CD14-positive monocyte (primary cell): Measurements from ENCODE around the gene CATSPER1. TPM values are rescaled to one million over a fixed set of nuclear protein-coding genes. Genes with fewer than 3 reads are reported as not detected.

ENCODE experiments used
- DNase-seq, 3 donors: peaks; one replicate each; pipeline ENCODE4 v3.0.0-alpha.2; 2011 to 2022
- H2AFZ ChIP-seq: 2 replicates; pipeline ENCODE4 v1.6.0; 2012; ENCODE audit warnings: mild to moderate bottlenecking, low read depth, low read length, inconsistent platforms; ENCODE audit not compliant: insufficient read depth, poor library complexity, severe bottlenecking
- H3K27ac ChIP-seq, 2 donors: 1 replicate in 1 of 2; 2 replicates in 1 of 2; pipeline ENCODE4 v1.5.1; 2012 to 2013; ENCODE audit warnings: low read length in 2 of 2, control low read depth in 1 of 2, inconsistent platforms in 1 of 2, low read depth in 1 of 2, mild to moderate bottlenecking in 1 of 2
- H3K27me3 ChIP-seq, 2 donors: one replicate each; pipeline versions ENCODE4 v1.6.0 to v1.6.1; 2011 to 2013; ENCODE audit warnings: low read length in 2 of 2; ENCODE audit not compliant: control insufficient read depth in 2 of 2, insufficient read depth in 2 of 2
- H3K36me3 ChIP-seq, 2 donors: replicated peaks in 1 of 2; 1 replicate in 1 of 2; 2 replicates in 1 of 2; pipeline versions ENCODE4 v1.5.1 to v1.6.1; 2012 to 2013; ENCODE audit warnings: low read length in 2 of 2, control low read depth in 1 of 2, inconsistent platforms in 1 of 2, mild to moderate bottlenecking in 1 of 2; ENCODE audit not compliant: insufficient read depth in 2 of 2, control insufficient read depth in 1 of 2
- H3K4me1 ChIP-seq, 2 donors: 1 replicate in 1 of 2; 2 replicates in 1 of 2; pipeline versions ENCODE4 v1.5.1 to v1.6.1; 2012 to 2013; ENCODE audit warnings: low read length in 2 of 2, control low read depth in 1 of 2, inconsistent platforms in 1 of 2, mild to moderate bottlenecking in 1 of 2, moderate library complexity in 1 of 2; ENCODE audit not compliant: insufficient read depth in 2 of 2, control insufficient read depth in 1 of 2
- H3K4me2 ChIP-seq: replicated peaks from 2 replicates; pipeline ENCODE3; 2012; ENCODE audit warnings: low read length, moderate library complexity, mild to moderate bottlenecking; ENCODE audit not compliant: poor library complexity, severe bottlenecking; ENCODE audit errors: extremely low read depth
- H3K4me3 ChIP-seq, 3 experiments: fragments of 200-600 bp in 1 of 3; sonication (generic) in 1 of 3; replicated peaks in 1 of 3; 1 replicate in 2 of 3; 2 replicates in 1 of 3; pipeline ENCODE4 v1.5.1; 2011 to 2013; ENCODE audit warnings: low read length in 3 of 3, mild to moderate bottlenecking in 3 of 3, control low read depth in 2 of 3, low read depth in 2 of 3, inconsistent platforms in 1 of 3, moderate library complexity in 1 of 3
- H3K79me2 ChIP-seq: 2 replicates; pipeline ENCODE4 v1.6.0; 2012; ENCODE audit warnings: mild to moderate bottlenecking, control low read depth, inconsistent platforms, low read length, moderate library complexity; ENCODE audit not compliant: insufficient read depth
- H3K9ac ChIP-seq: 2 replicates; pipeline ENCODE4 v1.6.0; 2017; ENCODE audit warnings: low read length, mild to moderate bottlenecking; ENCODE audit not compliant: insufficient read depth, poor library complexity, severe bottlenecking
- H3K9me3 ChIP-seq, 2 donors: replicated peaks in 1 of 2; 1 replicate in 1 of 2; 2 replicates in 1 of 2; pipeline versions ENCODE4 v1.5.1 to v1.6.1; 2012 to 2013; ENCODE audit warnings: low read length in 2 of 2, control low read depth in 1 of 2; ENCODE audit not compliant: control insufficient read depth in 1 of 2, insufficient read depth in 1 of 2
- H4K20me1 ChIP-seq: 2 replicates; pipeline ENCODE4 v1.6.0; 2012; ENCODE audit warnings: mild to moderate bottlenecking, low read length, control low read depth, moderate library complexity; ENCODE audit not compliant: insufficient read depth
- H3K27ac Mint-ChIP-seq, 7 donors: one replicate each; pipeline ENCODE4 v1.8.0; 2020; ENCODE audit warnings: mild to moderate bottlenecking in 7 of 7, mixed read lengths in 7 of 7, moderate library complexity in 6 of 7, inconsistent platforms in 2 of 7
- H3K27me3 Mint-ChIP-seq, 3 donors: one replicate each; pipeline ENCODE4 v1.8.0; 2021 to 2022; ENCODE audit warnings: low read depth in 3 of 3, mild to moderate bottlenecking in 3 of 3, mixed read lengths in 3 of 3, moderate library complexity in 3 of 3, inconsistent platforms in 1 of 3
- H3K36me3 Mint-ChIP-seq, 2 donors: one replicate each; pipeline ENCODE4 v1.8.0; 2020; ENCODE audit warnings: mixed read lengths in 2 of 2, inconsistent platforms in 1 of 2, mild to moderate bottlenecking in 1 of 2
- H3K4me1 Mint-ChIP-seq: one replicate; pipeline ENCODE4 v1.8.0; 2020; ENCODE audit warnings: mild to moderate bottlenecking, mixed read lengths
- H3K4me3 Mint-ChIP-seq, 2 donors: one replicate each; pipeline ENCODE4 v1.8.0; 2020; ENCODE audit warnings: mild to moderate bottlenecking in 2 of 2, mixed read lengths in 2 of 2, moderate library complexity in 1 of 2
- H3K9me3 Mint-ChIP-seq, 7 donors: one replicate each; pipeline ENCODE4 v1.8.0; 2020 to 2022; ENCODE audit warnings: mixed read lengths in 7 of 7, mild to moderate bottlenecking in 6 of 7, moderate library complexity in 6 of 7, inconsistent platforms in 2 of 7
- WGBS: methylation state at CpG from one replicate; pipeline ENCODE4 v1.1.5; 2013; ENCODE audit warnings: missing lambda C conversion rate; ENCODE audit not compliant: insufficient coverage; 5-methylcytosine and 5-hydroxymethylcytosine counted together
- intact Hi-C, 2 donors: fragments of 100-400 bp; cut with micrococcal nuclease; formaldehyde crosslinking; loops; one replicate each; pipeline versions ENCODE4 v1.15.0 to v1.15.1; 2023
- polyA plus RNA-seq, 3 donors: library from polyadenylated mRNA; depleted of rRNA in 1 of 3; unstranded in 2 of 3; stranded (reverse) in 1 of 3; fragments of 300-500 nt in 2 of 3; fragments of >200 nt in 1 of 3; fragmentation: Illumina TruSeq in 2 of 3; gene quantifications; 1 replicate in 2 of 3; 2 replicates in 1 of 3; pipeline ENCODE4 v1.2.3, GENCODE V29; 2012 to 2021
- TF ChIP-seq, protein P1 (sequence below): fragments of 200-600 bp; IDR thresholded peaks from one replicate; pipeline ENCODE4 v1.8.0; 2022; ENCODE audit warnings: antibody characterized with exemption, mild to moderate bottlenecking

Gene CATSPER1
- polyA plus RNA-seq, 3 donors = 15.4 to 24.1 (median 22.0) TPM

DNA sequence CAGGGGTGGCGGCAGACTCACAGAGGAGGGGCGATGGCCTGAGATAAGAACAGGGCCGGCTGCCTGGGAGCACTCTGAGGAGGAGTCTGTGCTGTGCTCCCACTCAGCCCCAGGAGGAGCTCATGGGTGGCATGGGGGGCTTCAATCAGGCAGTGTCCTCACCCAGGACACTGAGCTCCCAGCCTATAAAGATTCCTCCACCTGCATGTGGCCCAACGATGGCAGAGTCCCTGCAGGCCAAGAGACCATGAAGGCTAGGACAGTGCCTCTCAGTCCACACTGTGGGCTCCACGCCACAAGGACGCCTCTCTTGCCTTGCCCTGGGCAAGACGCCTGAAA is 12.5 kb downstream of the CATSPER1 start:
- WGBS = 96% methylated on average over 5 of the region's 7 CpGs
- Mint-ChIP-seq H3K4me1 (peaks cover 41% of the 10 kb centered on the region), H3K4me3 (no peak overlapping the region), H3K27ac (peak overlapping the region in 1 of 7 donors; percentile 33), H3K36me3 (peaks cover 19 to 27% of the 10 kb centered on the region in 2 donors), H3K27me3 (peaks cover 22 to 35% (median 32%) of the 10 kb centered on the region in 3 donors), H3K9me3 (peaks cover 0 to 5% (median 2%) of the 10 kb centered on the region in 7 donors)
- Histone ChIP-seq H3K27ac (no peak overlapping the region), H3K36me3 (peaks cover 8 to 9% of the 10 kb centered on the region in 2 donors), H3K9ac (no peak overlapping the region), H3K4me3 (no peak overlapping the region), H3K4me1 (peaks cover 42 to 43% of the 10 kb centered on the region in 2 donors), H3K79me2 (no peaks in the 10 kb centered on the region), H3K27me3 (peaks cover 14 to 23% of the 10 kb centered on the region in 2 donors), H3K9me3 (no peaks in the 10 kb centered on the region), H4K20me1 (no peaks in the 10 kb centered on the region), H2AFZ (no peak overlapping the region), H3K4me2 (peak overlapping the region; percentile 53)
- TF ChIP-seq, protein P1, sequence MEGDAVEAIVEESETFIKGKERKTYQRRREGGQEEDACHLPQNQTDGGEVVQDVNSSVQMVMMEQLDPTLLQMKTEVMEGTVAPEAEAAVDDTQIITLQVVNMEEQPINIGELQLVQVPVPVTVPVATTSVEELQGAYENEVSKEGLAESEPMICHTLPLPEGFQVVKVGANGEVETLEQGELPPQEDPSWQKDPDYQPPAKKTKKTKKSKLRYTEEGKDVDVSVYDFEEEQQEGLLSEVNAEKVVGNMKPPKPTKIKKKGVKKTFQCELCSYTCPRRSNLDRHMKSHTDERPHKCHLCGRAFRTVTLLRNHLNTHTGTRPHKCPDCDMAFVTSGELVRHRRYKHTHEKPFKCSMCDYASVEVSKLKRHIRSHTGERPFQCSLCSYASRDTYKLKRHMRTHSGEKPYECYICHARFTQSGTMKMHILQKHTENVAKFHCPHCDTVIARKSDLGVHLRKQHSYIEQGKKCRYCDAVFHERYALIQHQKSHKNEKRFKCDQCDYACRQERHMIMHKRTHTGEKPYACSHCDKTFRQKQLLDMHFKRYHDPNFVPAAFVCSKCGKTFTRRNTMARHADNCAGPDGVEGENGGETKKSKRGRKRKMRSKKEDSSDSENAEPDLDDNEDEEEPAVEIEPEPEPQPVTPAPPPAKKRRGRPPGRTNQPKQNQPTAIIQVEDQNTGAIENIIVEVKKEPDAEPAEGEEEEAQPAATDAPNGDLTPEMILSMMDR = no peak
- DNase-seq = no peak
- intact Hi-C loops = no loop called here

DNA sequence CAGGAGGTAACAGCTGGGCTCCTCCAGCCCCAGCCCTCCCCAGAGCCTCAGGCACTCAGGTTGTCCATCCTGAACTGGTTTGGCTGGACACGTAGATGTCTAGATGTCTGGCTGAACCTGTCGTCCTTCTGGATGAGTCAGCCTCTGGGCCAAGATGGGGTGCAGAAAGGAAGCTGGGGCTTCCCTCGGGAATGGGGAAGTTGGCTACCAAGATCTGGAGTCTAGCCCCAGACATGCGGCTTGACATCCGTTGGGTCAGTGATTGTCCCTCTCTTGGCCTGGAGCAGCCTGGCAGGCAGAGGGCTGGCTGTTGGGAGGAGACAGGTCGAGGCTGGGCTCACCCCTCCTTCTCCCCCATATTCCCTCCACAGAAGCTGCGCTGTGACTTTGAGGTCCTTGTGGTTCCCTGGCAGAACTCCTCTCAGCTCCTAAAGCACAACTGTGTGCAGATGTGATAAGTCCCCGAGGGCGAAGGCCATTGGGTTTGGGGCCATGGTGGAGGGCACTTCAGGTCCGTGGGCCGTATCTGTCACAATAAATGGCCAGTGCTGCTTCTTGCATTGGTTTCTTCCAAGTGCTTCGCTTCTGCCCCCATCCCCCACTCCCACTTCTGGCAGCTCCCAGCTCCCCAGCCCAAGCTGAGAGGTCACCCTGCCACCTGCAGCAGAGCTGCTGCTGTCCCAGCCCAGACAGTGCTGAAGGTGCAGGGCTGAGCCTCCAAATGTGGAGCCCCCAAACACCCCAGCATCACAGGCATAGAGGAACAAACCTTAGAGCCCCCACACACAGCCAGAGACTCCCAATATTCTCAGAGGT is 13.1 kb downstream of the CATSPER1 start:
- Histone ChIP-seq H3K27me3 (peaks cover 14 to 23% of the 10 kb centered on the region in 2 donors), H4K20me1 (no peaks in the 10 kb centered on the region), H3K4me2 (peak overlapping the region; percentile 53), H3K9ac (peak overlapping the region; percentile 16), H3K36me3 (peaks cover 5 to 8% of the 10 kb centered on the region in 2 donors), H3K4me1 (peaks cover 42 to 43% of the 10 kb centered on the region in 2 donors), H2AFZ (peak overlapping the region; percentile 21), H3K4me3 (no peak overlapping the region), H3K9me3 (no peaks in the 10 kb centered on the region), H3K27ac (peak overlapping the region; percentile 18 to 28), H3K79me2 (no peaks in the 10 kb centered on the region)
- peak overlapping the region; percentile 42 to 87 (median 71) for H3K27ac Mint-ChIP-seq
- DNase-seq = peak; percentile 90 to 97 (median 95)
- WGBS = 21% methylated on average over 9 of the region's 12 CpGs
- intact Hi-C loops = no loop called here
- peaks cover 13 to 21% of the 10 kb centered on the region in 2 donors for H3K36me3 Mint-ChIP-seq
- TF ChIP-seq, protein P1 = no peak
- peak overlapping the region in 1 of 2 donors; percentile 71 for H3K4me3 Mint-ChIP-seq
- peaks cover 0 to 5% (median 2%) of the 10 kb centered on the region in 7 donors for H3K9me3 Mint-ChIP-seq
- H3K27me3 Mint-ChIP-seq = peaks cover 22 to 35% (median 32%) of the 10 kb centered on the region in 3 donors
- H3K4me1 Mint-ChIP-seq = peaks cover 40% of the 10 kb centered on the region
